Measurements from ENCODE around the gene ZNF580.

- TF ChIP-seq, protein P1, sequence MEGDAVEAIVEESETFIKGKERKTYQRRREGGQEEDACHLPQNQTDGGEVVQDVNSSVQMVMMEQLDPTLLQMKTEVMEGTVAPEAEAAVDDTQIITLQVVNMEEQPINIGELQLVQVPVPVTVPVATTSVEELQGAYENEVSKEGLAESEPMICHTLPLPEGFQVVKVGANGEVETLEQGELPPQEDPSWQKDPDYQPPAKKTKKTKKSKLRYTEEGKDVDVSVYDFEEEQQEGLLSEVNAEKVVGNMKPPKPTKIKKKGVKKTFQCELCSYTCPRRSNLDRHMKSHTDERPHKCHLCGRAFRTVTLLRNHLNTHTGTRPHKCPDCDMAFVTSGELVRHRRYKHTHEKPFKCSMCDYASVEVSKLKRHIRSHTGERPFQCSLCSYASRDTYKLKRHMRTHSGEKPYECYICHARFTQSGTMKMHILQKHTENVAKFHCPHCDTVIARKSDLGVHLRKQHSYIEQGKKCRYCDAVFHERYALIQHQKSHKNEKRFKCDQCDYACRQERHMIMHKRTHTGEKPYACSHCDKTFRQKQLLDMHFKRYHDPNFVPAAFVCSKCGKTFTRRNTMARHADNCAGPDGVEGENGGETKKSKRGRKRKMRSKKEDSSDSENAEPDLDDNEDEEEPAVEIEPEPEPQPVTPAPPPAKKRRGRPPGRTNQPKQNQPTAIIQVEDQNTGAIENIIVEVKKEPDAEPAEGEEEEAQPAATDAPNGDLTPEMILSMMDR (IDR thresholded peaks at IDR 0.05), result no peak
- TF ChIP-seq STAT6 (CRISPR knock-in tag; conservative IDR thresholded peaks at IDR 0.05; ENCODE audit: low read depth) (no peak), HMGA2 (CRISPR knock-in tag; IDR thresholded peaks at IDR 0.05) (no peak)
- TF ChIP-seq, protein P2, sequence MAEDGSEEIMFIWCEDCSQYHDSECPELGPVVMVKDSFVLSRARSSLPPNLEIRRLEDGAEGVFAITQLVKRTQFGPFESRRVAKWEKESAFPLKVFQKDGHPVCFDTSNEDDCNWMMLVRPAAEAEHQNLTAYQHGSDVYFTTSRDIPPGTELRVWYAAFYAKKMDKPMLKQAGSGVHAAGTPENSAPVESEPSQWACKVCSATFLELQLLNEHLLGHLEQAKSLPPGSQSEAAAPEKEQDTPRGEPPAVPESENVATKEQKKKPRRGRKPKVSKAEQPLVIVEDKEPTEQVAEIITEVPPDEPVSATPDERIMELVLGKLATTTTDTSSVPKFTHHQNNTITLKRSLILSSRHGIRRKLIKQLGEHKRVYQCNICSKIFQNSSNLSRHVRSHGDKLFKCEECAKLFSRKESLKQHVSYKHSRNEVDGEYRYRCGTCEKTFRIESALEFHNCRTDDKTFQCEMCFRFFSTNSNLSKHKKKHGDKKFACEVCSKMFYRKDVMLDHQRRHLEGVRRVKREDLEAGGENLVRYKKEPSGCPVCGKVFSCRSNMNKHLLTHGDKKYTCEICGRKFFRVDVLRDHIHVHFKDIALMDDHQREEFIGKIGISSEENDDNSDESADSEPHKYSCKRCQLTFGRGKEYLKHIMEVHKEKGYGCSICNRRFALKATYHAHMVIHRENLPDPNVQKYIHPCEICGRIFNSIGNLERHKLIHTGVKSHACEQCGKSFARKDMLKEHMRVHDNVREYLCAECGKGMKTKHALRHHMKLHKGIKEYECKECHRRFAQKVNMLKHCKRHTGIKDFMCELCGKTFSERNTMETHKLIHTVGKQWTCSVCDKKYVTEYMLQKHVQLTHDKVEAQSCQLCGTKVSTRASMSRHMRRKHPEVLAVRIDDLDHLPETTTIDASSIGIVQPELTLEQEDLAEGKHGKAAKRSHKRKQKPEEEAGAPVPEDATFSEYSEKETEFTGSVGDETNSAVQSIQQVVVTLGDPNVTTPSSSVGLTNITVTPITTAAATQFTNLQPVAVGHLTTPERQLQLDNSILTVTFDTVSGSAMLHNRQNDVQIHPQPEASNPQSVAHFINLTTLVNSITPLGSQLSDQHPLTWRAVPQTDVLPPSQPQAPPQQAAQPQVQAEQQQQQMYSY (CRISPR knock-in tag; IDR thresholded peaks at IDR 0.05), result no peak
Observed at GRCh38 chr19:55667958-55668357, 27.2 kb downstream of the ZNF580 start.

Measured in WTC11 (cell line).